Left colon (tissue), 2 donors: Measurements from ENCODE around the gene USP12. TPM values are rescaled to one million over a fixed set of nuclear protein-coding genes. Genes with fewer than 3 reads are reported as not detected.
A peak's percentile ranks its signal among the peaks of the same experiment; 100 is the strongest.

ENCODE experiments used
- ATAC-seq: fragments of 200-7000 bp; cut with Tn5 transposase; one replicate; pipeline ENCODE4 v1.9.1; 2020; ENCODE audit warnings: mild to moderate bottlenecking, moderate library complexity
- DNase-seq, 2 donors: peaks; one replicate each; pipeline ENCODE4 v3.0.0-alpha.2; 2020
- intact Hi-C, 2 donors: fragments of 100-400 bp; cut with DNase I in 1 of 2; cut with micrococcal nuclease in 1 of 2; formaldehyde crosslinking; loops; one replicate each; pipeline versions ENCODE4 v1.11.2 to v1.14.0; 2022; cut with DNase I, micrococcal nuclease
- total RNA-seq, 2 donors: library from RNA; stranded (reverse); fragmentation: NEBNext Ultra II Directional; extraction: Animal tissue kit (Norgen Biotek cat#: 25700); gene quantifications; one replicate each; pipeline ENCODE4 v1.2.1, GENCODE V29; 2021
- donor health status: DM: no; HTN: no; CAD: no.
- donor health status: DM: yes; HTN: yes; CAD: no.

The USP12 gene
- total RNA-seq, 2 donors from 2014 or later, result 32.2 to 42.0 TPM

GRCh38 chr13:27026396-27026795 lies 145.2 kb downstream of the USP12 start:
- DNase-seq (no peak), ATAC-seq (no peak)
- intact Hi-C loops, result no loop called here

GRCh38 chr13:27024776-27025492 lies 146.7 kb downstream of the USP12 start:
- intact Hi-C loops, result no loop called here
- ATAC-seq, result no peak
- no peak for DNase-seq

GRCh38 chr13:27024074-27024461 lies 147.5 kb downstream of the USP12 start:
- ATAC-seq (no peak), DNase-seq (no peak)
- intact Hi-C loops, result no loop called here

GRCh38 chr13:27023385-27024073 lies 148.1 kb downstream of the USP12 start:
- intact Hi-C loops, result no loop called here
- no peak for DNase-seq
- ATAC-seq, result no peak

GRCh38 chr13:27022571-27023311 lies 148.9 kb downstream of the USP12 start:
- peak in 1 of 2 donors; percentile 64 for DNase-seq
- peak; percentile 31 for ATAC-seq
- intact Hi-C loops, result no loop called here

- intact Hi-C loops, result no loop called here
- DNase-seq (no peak), ATAC-seq (no peak)
These were observed 151.2 kb downstream of the USP12 start for GRCh38 chr13:27020415-27020814.

- ATAC-seq (no peak), DNase-seq (no peak)
- intact Hi-C loops, result no loop called here
These were observed 152.7 kb downstream of the USP12 start for GRCh38 chr13:27018882-27019281.

- DNase-seq (no peak), ATAC-seq (no peak)
- intact Hi-C loops, result no loop called here
These were observed 153.2 kb downstream of the USP12 start for GRCh38 chr13:27018344-27018861.

- intact Hi-C loops, result no loop called here
- peak in 1 of 2 donors; percentile 36 for DNase-seq
These were observed 154.7 kb downstream of the USP12 start for GRCh38 chr13:27016875-27017274.

More at GRCh38 chr13:27016875-27017274, 154.7 kb downstream of the USP12 start:
- peak; percentile 83 for ATAC-seq

Other genes starting within 250 kb of the USP12 start
- 100 to 1,000 TPM; 685 to 745 TPM for gene RPL21, start 79.7 kb upstream of the USP12 start, total RNA-seq
- 10 to 100 TPM; 35.4 to 67.5 TPM for gene RASL11A, start 99.0 kb upstream of the USP12 start, total RNA-seq